HepG2 (cell line): Measurements from ENCODE around the gene POU2F1. TPM values are rescaled to one million over a fixed set of nuclear protein-coding genes. Genes with fewer than 3 reads are reported as not detected.

Source experiments
- DMAP1 ChIP-seq: IDR thresholded peaks from 2 replicates; pipeline ENCODE4 v1.6.1; 2016
- EP300 ChIP-seq, 3 experiments: sonication (generic) in 1 of 3; formaldehyde crosslinking in 1 of 3; IDR thresholded peaks; 2 replicates each; pipeline versions ENCODE4 v1.5.1 to v1.6.1; 2011 to 2020; ENCODE audit warnings: low read depth in 2 of 3, low read length in 2 of 3, borderline replicate concordance in 1 of 3, improper control_type of control experiment in 1 of 3, mild to moderate bottlenecking in 1 of 3, missing genetic modification reagents in 1 of 3, moderate library complexity in 1 of 3
- ESRRA ChIP-seq: sonication (generic); formaldehyde crosslinking; IDR thresholded peaks from 2 replicates; pipeline ENCODE4 v1.5.1; 2020; ENCODE audit warnings: mild to moderate bottlenecking, low read depth, missing genetic modification reagents
- FOXJ3 ChIP-seq: sonication (generic); formaldehyde crosslinking; IDR thresholded peaks from 2 replicates; pipeline ENCODE4 v1.4.0; 2020; ENCODE audit warnings: missing genetic modification reagents, mild to moderate bottlenecking, borderline replicate concordance
- GATAD2A ChIP-seq: IDR thresholded peaks from 2 replicates; pipeline ENCODE4 v1.6.1; 2016
- HNF4G ChIP-seq, 2 experiments: sonication (generic) in 1 of 2; formaldehyde crosslinking in 1 of 2; IDR thresholded peaks; 2 replicates each; pipeline versions ENCODE4 v1.4.0 to v1.6.1; 2011 to 2020; ENCODE audit warnings: borderline replicate concordance in 2 of 2, low read depth in 2 of 2, mild to moderate bottlenecking in 2 of 2, low read length in 1 of 2, missing genetic modification reagents in 1 of 2, moderate library complexity in 1 of 2
- HOXA3 ChIP-seq: sonication (generic); formaldehyde crosslinking; IDR thresholded peaks from 2 replicates; pipeline ENCODE4 v1.5.0; 2020; ENCODE audit warnings: missing genetic modification reagents
- IRF2 ChIP-seq: IDR thresholded peaks from 2 replicates; pipeline ENCODE4 v1.6.1; 2018; ENCODE audit warnings: missing genetic modification reagents, missing compliant biosample characterization
- KLF16 ChIP-seq, 2 experiments: sonication (generic) in 1 of 2; formaldehyde crosslinking in 1 of 2; IDR thresholded peaks; 2 replicates each; pipeline versions ENCODE4 v1.6.1 to v1.8.0; 2016 to 2023; ENCODE audit warnings: missing genetic modification reagents in 2 of 2, missing compliant biosample characterization in 1 of 2
- MXD4 ChIP-seq: IDR thresholded peaks from 2 replicates; pipeline ENCODE4 v1.6.1; 2016; ENCODE audit warnings: mild to moderate bottlenecking, missing biosample characterization, missing genetic modification reagents
- ZNF136 ChIP-seq: sonication (generic); formaldehyde crosslinking; IDR thresholded peaks from 2 replicates; pipeline ENCODE4 v1.8.1; 2022; ENCODE audit warnings: low read depth, mild to moderate bottlenecking, moderate library complexity, missing genetic modification reagents
- ZNF460 ChIP-seq: sonication (generic); formaldehyde crosslinking; IDR thresholded peaks from 2 replicates; pipeline ENCODE4 v1.5.1; 2020; ENCODE audit warnings: missing genetic modification reagents, mild to moderate bottlenecking, borderline replicate concordance
- ZNF552 ChIP-seq: sonication (generic); formaldehyde crosslinking; IDR thresholded peaks from 2 replicates; pipeline ENCODE4 v1.9.0; 2022; ENCODE audit warnings: missing genetic modification reagents, mild to moderate bottlenecking, borderline replicate concordance
- ZNF557 ChIP-seq: sonication (generic); formaldehyde crosslinking; IDR thresholded peaks from 2 replicates; pipeline ENCODE4 v1.4.0; 2020; ENCODE audit warnings: missing genetic modification reagents
- ZSCAN21 ChIP-seq: sonication (generic); formaldehyde crosslinking; IDR thresholded peaks from 2 replicates; pipeline ENCODE4 v1.8.0; 2022; ENCODE audit warnings: mild to moderate bottlenecking, missing genetic modification reagents, moderate library complexity, borderline replicate concordance
- polyA plus RNA-seq, 8 experiments: library from polyadenylated mRNA; depleted of rRNA in 3 of 8; stranded (reverse) in 7 of 8; unstranded in 1 of 8; fragments of >200 nt; fragmentation: Illumina TruSeq in 4 of 8; extraction: Trizol in 4 of 8; gene quantifications; 2 replicates each; pipeline versions ENCODE4 v1.2.1 to v1.2.3, GENCODE V29; 2011 to 2016; ENCODE audit warnings: low read depth in 4 of 8, missing spikeins in 1 of 8, mixed read lengths in 1 of 8; ENCODE audit not compliant: insufficient read depth in 1 of 8
- total RNA-seq, 5 experiments: library from RNA; depleted of rRNA; stranded (reverse); fragments of >200 nt; fragmentation: Illumina TruSeq; extraction: Trizol; gene quantifications; 2 replicates each; pipeline ENCODE4 v1.2.3, GENCODE V29; 2016; ENCODE audit warnings: low read depth in 1 of 5
- TF ChIP-seq, protein P1 (sequence below): sonication (generic); formaldehyde crosslinking; conservative IDR thresholded peaks from 2 replicates; pipeline ENCODE4 v1.4.0; 2020; ENCODE audit warnings: mild to moderate bottlenecking, missing genetic modification reagents, moderate library complexity
- TF ChIP-seq, protein P2 (sequence below): IDR thresholded peaks from 2 replicates; pipeline ENCODE4 v1.6.1; 2016; ENCODE audit warnings: mild to moderate bottlenecking
- TF ChIP-seq, protein P3 (sequence below): sonication (generic); formaldehyde crosslinking; IDR thresholded peaks from 2 replicates; pipeline ENCODE4 v1.4.0; 2020; ENCODE audit warnings: missing genetic modification reagents

POU2F1 gene
- total and polyA plus RNA-seq, 2 of the 13 experiments (the other 11 are each of a cell fraction or from before 2014, with no cell fraction given): 10.2 to 13.0 TPM

DNA sequence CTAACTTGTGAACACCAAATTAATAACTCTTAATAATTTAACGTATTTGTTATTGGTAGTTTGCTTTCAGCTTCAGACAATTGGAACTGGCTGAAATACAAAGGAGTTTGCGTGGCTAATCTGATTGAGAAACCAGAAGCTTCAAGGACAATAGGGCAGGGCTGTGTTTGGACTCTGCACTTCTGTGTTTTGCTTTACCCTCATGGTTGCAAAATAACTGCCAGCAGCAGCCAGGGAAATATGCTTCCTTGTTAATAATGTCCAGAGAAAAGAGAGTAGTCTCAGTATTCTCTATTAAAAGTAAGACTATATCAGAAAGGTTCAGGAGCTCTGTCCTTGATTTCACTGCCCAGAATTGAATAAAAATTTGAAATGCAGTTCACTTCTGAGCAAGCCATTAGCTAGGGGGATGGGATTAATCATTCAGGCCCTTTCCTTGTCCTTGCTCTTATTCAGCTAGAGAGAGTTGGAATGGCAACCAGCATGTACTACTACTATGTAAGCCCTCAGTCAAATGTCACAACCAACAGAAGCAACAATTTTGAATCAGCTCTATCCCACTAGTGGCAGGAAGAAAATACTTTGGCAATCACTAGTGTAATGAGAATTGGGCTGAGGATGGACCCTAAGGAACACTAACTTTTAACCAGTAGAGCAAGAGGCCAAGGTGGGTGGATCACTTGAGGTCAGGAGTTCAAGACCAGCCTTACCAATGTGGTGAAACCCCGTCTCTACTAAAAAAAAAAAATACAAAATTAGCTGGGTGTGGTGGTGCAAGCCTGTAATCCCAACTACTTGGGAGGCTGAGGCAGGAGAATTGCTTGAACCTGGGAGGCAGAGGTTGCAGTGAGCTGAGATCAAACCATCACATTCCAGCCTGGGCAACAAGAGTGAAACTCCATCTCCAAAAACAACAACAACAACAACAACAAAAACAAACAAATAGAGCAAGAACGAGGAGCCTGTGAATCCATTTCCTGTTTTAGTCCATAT, 76.8 kb downstream of the POU2F1 start (continued):
- TF ChIP-seq GATAD2A (CRISPR knock-in tag): peak; percentile 93
- TF ChIP-seq ESRRA (CRISPR knock-in tag): peak; percentile 95
- TF ChIP-seq, protein P1, sequence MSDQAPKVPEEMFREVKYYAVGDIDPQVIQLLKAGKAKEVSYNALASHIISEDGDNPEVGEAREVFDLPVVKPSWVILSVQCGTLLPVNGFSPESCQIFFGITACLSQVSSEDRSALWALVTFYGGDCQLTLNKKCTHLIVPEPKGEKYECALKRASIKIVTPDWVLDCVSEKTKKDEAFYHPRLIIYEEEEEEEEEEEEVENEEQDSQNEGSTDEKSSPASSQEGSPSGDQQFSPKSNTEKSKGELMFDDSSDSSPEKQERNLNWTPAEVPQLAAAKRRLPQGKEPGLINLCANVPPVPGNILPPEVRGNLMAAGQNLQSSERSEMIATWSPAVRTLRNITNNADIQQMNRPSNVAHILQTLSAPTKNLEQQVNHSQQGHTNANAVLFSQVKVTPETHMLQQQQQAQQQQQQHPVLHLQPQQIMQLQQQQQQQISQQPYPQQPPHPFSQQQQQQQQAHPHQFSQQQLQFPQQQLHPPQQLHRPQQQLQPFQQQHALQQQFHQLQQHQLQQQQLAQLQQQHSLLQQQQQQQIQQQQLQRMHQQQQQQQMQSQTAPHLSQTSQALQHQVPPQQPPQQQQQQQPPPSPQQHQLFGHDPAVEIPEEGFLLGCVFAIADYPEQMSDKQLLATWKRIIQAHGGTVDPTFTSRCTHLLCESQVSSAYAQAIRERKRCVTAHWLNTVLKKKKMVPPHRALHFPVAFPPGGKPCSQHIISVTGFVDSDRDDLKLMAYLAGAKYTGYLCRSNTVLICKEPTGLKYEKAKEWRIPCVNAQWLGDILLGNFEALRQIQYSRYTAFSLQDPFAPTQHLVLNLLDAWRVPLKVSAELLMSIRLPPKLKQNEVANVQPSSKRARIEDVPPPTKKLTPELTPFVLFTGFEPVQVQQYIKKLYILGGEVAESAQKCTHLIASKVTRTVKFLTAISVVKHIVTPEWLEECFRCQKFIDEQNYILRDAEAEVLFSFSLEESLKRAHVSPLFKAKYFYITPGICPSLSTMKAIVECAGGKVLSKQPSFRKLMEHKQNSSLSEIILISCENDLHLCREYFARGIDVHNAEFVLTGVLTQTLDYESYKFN (CRISPR knock-in tag): peak; percentile 96
- peak; percentile 95 for TF ChIP-seq FOXJ3 (CRISPR knock-in tag)
- TF ChIP-seq, protein P2, sequence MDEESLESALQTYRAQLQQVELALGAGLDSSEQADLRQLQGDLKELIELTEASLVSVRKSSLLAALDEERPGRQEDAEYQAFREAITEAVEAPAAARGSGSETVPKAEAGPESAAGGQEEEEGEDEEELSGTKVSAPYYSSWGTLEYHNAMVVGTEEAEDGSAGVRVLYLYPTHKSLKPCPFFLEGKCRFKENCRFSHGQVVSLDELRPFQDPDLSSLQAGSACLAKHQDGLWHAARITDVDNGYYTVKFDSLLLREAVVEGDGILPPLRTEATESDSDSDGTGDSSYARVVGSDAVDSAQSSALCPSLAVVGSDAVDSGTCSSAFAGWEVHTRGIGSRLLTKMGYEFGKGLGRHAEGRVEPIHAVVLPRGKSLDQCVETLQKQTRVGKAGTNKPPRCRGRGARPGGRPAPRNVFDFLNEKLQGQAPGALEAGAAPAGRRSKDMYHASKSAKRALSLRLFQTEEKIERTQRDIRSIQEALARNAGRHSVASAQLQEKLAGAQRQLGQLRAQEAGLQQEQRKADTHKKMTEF (CRISPR knock-in tag): peak; percentile 36; the same call in 1 of the 2 replicates
- TF ChIP-seq MXD4 (CRISPR knock-in tag): no peak
- TF ChIP-seq ZNF552 (CRISPR knock-in tag): no peak
- peak; percentile 62 for TF ChIP-seq IRF2 (CRISPR knock-in tag)
- TF ChIP-seq ZNF136 (CRISPR knock-in tag): 0 out of 2 replicates have a peak, but pooled peaks have one; percentile 36
- TF ChIP-seq KLF16 (CRISPR knock-in tag; IDR thresholded peaks at IDR 0.05): peak in 1 of 2 experiments; percentile 83; a peak in 2 of 4 replicates
- peak; percentile 64 for TF ChIP-seq HOXA3 (CRISPR knock-in tag)
- TF ChIP-seq, protein P3, sequence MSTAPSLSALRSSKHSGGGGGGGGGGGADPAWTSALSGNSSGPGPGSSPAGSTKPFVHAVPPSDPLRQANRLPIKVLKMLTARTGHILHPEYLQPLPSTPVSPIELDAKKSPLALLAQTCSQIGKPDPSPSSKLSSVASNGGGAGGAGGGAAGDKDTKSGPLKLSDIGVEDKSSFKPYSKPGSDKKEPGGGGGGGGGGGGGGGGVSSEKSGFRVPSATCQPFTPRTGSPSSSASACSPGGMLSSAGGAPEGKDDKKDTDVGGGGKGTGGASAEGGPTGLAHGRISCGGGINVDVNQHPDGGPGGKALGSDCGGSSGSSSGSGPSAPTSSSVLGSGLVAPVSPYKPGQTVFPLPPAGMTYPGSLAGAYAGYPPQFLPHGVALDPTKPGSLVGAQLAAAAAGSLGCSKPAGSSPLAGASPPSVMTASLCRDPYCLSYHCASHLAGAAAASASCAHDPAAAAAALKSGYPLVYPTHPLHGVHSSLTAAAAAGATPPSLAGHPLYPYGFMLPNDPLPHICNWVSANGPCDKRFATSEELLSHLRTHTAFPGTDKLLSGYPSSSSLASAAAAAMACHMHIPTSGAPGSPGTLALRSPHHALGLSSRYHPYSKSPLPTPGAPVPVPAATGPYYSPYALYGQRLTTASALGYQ (CRISPR knock-in tag): peak; percentile 68; the same call in 1 of the 2 replicates
- TF ChIP-seq EP300 (IDR thresholded peaks at IDR 0.05; ENCODE audit: low read depth in 2 of 2, low read length in 2 of 2): peak; percentile 74 to 89; a peak in 3 of 4 replicates
- TF ChIP-seq EP300 (CRISPR knock-in tag; IDR thresholded peaks at IDR 0.05; ENCODE audit: borderline replicate concordance): peak; percentile 66; the same call in 1 of the 2 replicates
- TF ChIP-seq DMAP1 (CRISPR knock-in tag): peak; percentile 58; the same call in 1 of the 2 replicates
- TF ChIP-seq ZNF460 (CRISPR knock-in tag): peak; percentile 68; the same call in 1 of the 2 replicates
- TF ChIP-seq HNF4G (IDR thresholded peaks at IDR 0.05; ENCODE audit: borderline replicate concordance, low read depth, low read length): peak; percentile 95
- peak; percentile 50; the same call in 1 of the 2 replicates for TF ChIP-seq HNF4G (CRISPR knock-in tag; IDR thresholded peaks at IDR 0.05; ENCODE audit: borderline replicate concordance, low read depth)
- TF ChIP-seq ZNF557 (CRISPR knock-in tag): 0 out of 2 replicates have a peak, but pooled peaks have one; percentile 32
- 0 out of 2 replicates have a peak, but pooled peaks have one; percentile 20 for TF ChIP-seq ZSCAN21 (CRISPR knock-in tag)
